NB4 (cell line): ENCODE data around the gene CDRT4.

Experiments used
- MYC ChIP-seq: IDR thresholded peaks from 2 replicates; pipeline ENCODE4 v1.6.1; 2011; ENCODE audit warnings: low read depth, low read length
- POLR2A ChIP-seq: IDR thresholded peaks from 2 replicates; pipeline ENCODE4 v1.6.1; 2011; ENCODE audit warnings: mild to moderate bottlenecking; ENCODE audit not compliant: insufficient read length; ENCODE audit errors: extremely low read depth
- TF ChIP-seq, protein P1 (sequence below): IDR thresholded peaks from one replicate; pipeline ENCODE4 v1.5.1; 2012; ENCODE audit warnings: low read depth, low read length
- TF ChIP-seq, protein P2 (sequence below): IDR thresholded peaks from 2 replicates; pipeline ENCODE4 v1.6.1; 2011; ENCODE audit warnings: low read depth, low read length

DNA sequence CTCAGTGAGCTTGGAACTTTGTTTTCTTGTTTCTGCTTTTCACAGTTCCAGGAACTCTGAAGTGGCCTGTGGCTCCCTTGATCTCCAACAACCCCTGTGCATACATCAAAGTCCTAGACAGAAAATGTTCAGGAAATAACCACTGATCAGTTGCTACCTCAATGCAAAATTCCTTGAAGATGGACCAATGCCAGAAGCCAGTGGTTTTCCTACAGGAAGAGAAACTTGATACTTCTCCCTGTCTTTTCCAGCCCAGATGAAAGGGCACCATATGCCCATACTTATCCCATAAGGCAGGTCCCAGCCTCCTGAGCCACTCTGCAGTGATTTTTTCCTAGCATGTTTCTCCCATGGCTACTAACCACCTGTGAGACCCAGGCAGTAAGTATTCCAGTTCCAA is 12.3 kb upstream of the CDRT4 start:
- TF ChIP-seq, protein P1, sequence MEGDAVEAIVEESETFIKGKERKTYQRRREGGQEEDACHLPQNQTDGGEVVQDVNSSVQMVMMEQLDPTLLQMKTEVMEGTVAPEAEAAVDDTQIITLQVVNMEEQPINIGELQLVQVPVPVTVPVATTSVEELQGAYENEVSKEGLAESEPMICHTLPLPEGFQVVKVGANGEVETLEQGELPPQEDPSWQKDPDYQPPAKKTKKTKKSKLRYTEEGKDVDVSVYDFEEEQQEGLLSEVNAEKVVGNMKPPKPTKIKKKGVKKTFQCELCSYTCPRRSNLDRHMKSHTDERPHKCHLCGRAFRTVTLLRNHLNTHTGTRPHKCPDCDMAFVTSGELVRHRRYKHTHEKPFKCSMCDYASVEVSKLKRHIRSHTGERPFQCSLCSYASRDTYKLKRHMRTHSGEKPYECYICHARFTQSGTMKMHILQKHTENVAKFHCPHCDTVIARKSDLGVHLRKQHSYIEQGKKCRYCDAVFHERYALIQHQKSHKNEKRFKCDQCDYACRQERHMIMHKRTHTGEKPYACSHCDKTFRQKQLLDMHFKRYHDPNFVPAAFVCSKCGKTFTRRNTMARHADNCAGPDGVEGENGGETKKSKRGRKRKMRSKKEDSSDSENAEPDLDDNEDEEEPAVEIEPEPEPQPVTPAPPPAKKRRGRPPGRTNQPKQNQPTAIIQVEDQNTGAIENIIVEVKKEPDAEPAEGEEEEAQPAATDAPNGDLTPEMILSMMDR, result no peak
- TF ChIP-seq POLR2A, result no peak
- TF ChIP-seq, protein P2, sequence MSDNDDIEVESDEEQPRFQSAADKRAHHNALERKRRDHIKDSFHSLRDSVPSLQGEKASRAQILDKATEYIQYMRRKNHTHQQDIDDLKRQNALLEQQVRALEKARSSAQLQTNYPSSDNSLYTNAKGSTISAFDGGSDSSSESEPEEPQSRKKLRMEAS, result no peak
- TF ChIP-seq MYC, result no peak
